Measurements from ENCODE around the gene RTL10. TPM values are rescaled to one million over a fixed set of nuclear protein-coding genes. Genes with fewer than 3 reads are reported as not detected.
A peak's percentile ranks its signal among the peaks of the same experiment; 100 is the strongest.

The RTL10 gene
- total and polyA plus RNA-seq, 2 of the 4 experiments (the other 2 are of a cell fraction): 8.6 to 12.1 TPM

DNA sequence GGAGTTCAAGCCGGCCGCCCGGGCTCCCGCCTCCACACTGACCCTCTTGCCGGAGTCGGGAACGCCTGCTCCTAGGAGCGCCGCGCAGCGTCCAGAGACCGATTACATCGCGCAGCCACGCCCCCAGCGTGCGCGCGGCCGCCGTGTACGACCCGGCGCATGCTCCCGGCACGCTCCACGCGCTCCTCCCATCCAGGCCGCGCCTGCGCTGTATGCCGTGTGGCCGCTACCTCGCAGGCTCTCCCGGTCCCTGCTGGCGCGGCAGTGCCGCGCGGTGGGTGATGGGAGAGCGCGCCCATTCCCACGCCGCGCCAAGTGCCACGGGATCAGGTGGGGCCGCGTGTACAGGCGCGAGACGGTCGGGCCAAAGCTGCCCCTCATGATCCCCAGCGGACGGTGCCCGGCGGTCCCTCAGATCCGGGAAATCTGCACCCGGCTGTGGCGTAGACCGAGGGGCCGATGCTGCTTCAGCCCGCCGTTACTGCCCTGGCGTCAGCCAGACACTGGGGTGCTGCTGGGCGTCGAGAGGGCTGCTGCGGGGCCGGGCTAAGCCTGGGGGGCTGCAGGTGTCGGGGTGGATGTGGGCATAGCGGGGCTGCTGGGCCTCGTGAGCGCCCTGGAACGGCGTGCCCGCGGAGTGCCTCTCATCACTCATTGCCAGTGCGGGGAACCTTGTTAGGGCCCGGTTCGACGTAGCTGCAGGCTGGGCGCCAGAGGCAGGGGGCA, at the start of gene RTL10, which contains the start of gene GNB1L (continued):
- peak; percentile 31; the same call in 1 of the 2 replicates for TF ChIP-seq MAZ (IDR thresholded peaks at IDR 0.05; ENCODE audit: borderline replicate concordance, low read depth, low read length)
- TF ChIP-seq, protein P1, sequence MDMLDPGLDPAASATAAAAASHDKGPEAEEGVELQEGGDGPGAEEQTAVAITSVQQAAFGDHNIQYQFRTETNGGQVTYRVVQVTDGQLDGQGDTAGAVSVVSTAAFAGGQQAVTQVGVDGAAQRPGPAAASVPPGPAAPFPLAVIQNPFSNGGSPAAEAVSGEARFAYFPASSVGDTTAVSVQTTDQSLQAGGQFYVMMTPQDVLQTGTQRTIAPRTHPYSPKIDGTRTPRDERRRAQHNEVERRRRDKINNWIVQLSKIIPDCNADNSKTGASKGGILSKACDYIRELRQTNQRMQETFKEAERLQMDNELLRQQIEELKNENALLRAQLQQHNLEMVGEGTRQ (IDR thresholded peaks at IDR 0.05; ENCODE audit: low read depth, low read length): peak; percentile 65
- peak; percentile 77 for TF ChIP-seq BHLHE40 (IDR thresholded peaks at IDR 0.05; ENCODE audit: low read depth, low read length)
- TF ChIP-seq SMC3 (IDR thresholded peaks at IDR 0.05; ENCODE audit: low read depth, low read length): no peak
